HG02642 (cell line): ENCODE measurements around the gene OR6C74.

Experiments
- ATAC-seq: cut with Tn5 transposase; IDR thresholded peaks from one replicate; pipeline ENCODE4 v1.9.1; 2021; ENCODE audit warnings: mild to moderate bottlenecking; ENCODE audit not compliant: unreplicated experiment, poor library complexity

OR6C74 gene

DNA sequence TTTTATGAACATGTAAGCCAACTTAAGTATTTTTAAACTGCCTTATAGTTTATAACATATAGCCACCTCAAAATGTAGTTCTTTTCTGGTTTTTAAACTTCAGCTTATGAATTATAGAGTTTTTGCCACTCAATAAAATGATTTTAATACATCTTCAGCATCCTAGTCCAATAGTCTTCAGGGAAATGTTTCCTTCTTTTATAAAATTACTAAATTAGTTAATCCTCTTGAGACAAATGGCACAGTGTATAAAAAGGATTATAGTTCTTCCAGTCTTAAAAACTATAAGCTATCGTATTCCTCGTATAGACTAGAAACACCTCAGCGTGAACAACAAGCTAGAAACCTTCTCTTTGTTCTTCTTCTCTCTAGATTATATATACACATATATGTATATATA is at the start of gene OR6C74:
Gene OR6C74 (plus strand): TSS at position 301 of the 400 bp plus-strand sequence. CDS start 2,679 bp downstream, outside the sequence.
- no peak for ATAC-seq

- ATAC-seq: no peak
These were observed 23.7 kb upstream of the OR6C74 start, which contains the start of gene OR10A7 for GRCh38 chr12:55220725-55221124. Gene OR10A7, plus strand, starts transcription at chr12:55221025. Its CDS starts 0 bp downstream, at chr12:55221025.

DNA sequence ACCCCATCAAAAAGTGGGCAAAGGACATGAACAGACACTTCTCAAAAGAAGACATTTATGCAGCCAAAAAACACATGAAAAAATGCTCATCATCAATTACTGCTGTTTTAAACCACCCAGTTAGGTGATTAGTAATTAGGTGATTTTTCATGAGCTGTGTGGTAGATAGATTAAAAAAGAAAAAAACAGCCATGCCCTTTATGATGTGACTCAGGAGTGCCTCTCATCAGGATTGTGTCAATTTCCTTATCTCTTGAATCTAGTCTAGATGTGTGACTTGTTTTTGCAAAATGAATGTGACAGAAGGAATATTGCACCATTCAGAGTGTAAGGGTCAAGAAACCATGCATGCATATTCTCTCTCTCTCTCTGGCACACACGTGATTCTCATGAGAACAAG is 17.9 kb upstream of the OR6C74 start:
- ATAC-seq: no peak

- no peak for ATAC-seq
These were observed 16.8 kb upstream of the OR6C74 start for GRCh38 chr12:55227643-55228042.

GRCh38 chr12:55246159-55246558 is 1.8 kb downstream of the OR6C74 start:
- no peak for ATAC-seq

GRCh38 chr12:55250944-55251343 is 6.5 kb downstream of the OR6C74 start:
- ATAC-seq: no peak

GRCh38 chr12:55253281-55253680 is 8.9 kb downstream of the OR6C74 start:
- no peak for ATAC-seq

DNA sequence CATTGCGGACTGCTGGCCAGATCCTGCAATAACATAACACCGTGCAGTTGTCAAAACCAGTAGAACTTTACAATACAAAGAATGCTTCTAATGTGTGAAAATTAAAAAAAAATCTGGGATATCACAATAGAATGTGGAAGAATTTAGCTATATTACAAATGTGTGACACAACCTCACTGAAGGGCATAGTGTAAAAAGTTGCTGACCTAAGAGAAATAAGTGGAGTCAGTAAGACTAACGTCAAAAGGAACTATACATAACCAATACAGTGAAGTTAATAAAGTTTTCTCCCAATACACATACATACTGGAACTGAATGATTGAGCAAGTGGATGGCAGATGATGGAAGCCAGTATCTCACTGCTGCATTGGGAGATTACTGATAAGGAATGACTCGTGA is 12.4 kb downstream of the OR6C74 start:
- no peak for ATAC-seq

GRCh38 chr12:55258303-55258702 is 13.9 kb downstream of the OR6C74 start:
- ATAC-seq: no peak

- ATAC-seq: no peak
These were observed 36.6 kb downstream of the OR6C74 start for GRCh38 chr12:55280991-55281390.

DNA sequence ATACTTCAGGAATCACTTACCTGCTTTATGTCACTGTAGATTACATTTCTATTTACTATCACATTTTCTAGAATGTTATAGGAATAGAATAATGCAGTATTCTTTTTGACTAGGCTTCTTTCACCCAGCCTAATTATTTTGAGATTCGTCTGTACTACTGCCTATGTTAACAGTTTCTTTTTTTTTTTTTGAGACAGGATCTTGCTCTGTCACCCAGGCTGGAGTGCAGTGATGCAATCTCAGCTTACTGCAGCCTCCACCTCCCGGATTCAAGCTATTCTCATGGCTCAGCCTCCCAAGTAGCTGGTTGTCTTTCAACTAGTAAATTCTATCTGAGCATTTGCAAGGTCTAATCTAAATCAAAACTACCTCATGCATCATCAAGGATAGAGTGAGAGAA is 45.6 kb downstream of the OR6C74 start:
- no peak for ATAC-seq
